PC-3 (cell line): ENCODE measurements around the gene NTM. TPM values are rescaled to one million over a fixed set of nuclear protein-coding genes. Genes with fewer than 3 reads are reported as not detected.

Source experiments
- ATAC-seq: fragments of 200-7000 bp; cut with Tn5 transposase; 2 replicates; pipeline ENCODE4 v1.9.1; 2020; ENCODE audit warnings: mild to moderate bottlenecking, moderate library complexity
- BruUV-seq: library from RNA; stranded (reverse); fragments of 400-500 nt; replicated peaks from 2 replicates; lab custom pipeline; 2021; lab: Mats Ljungman, UMichigan
- CTCF ChIA-PET: fragments of 300-600 bp; sonication (Branson Sonifier 250); formaldehyde crosslinking; loops from one replicate; lab custom pipeline; 2022; ENCODE audit warnings: antibody characterized with exemption; lab: Charles Lee
- POLR2A ChIA-PET: fragments of 300-600 bp; sonication (Branson Sonifier 250); formaldehyde crosslinking; loops from one replicate; lab custom pipeline; 2022; ENCODE audit warnings: antibody characterized with exemption; ENCODE audit not compliant: unreplicated experiment; lab: Charles Lee
- DNase-seq: peaks from one replicate; pipeline ENCODE4 v3.0.0-alpha.2; 2015
- H2AFZ ChIP-seq: fragments of 300-600 bp; sonication (generic); 2 replicates; pipeline ENCODE4 v1.6.0; 2016; ENCODE audit warnings: antibody characterized with exemption, low read length
- H3F3A ChIP-seq: fragments of 300-600 bp; sonication (generic); one replicate; pipeline ENCODE4 v1.6.0; 2017; ENCODE audit warnings: antibody characterized with exemption, low read length, control low read depth, mild to moderate bottlenecking; ENCODE audit not compliant: unreplicated experiment
- H3K27ac ChIP-seq: fragments of 300-600 bp; sonication (generic); 2 replicates; pipeline ENCODE4 v1.5.1; 2016; ENCODE audit warnings: mild to moderate bottlenecking, low read length
- H3K27me3 ChIP-seq: fragments of 300-600 bp; sonication (generic); 2 replicates; pipeline ENCODE4 v1.6.1; 2016; ENCODE audit warnings: low read length, mixed read lengths
- H3K36me3 ChIP-seq: fragments of 300-600 bp; sonication (generic); 2 replicates; pipeline ENCODE4 v1.6.1; 2016; ENCODE audit warnings: low read depth, mixed run types, low read length, mixed read lengths
- H3K4me1 ChIP-seq: fragments of 300-600 bp; sonication (generic); 2 replicates; pipeline ENCODE4 v1.5.1; 2016; ENCODE audit warnings: low read length; ENCODE audit not compliant: insufficient read depth
- H3K4me2 ChIP-seq: fragments of 300-600 bp; sonication (generic); 2 replicates; pipeline ENCODE4 v1.6.0; 2016; ENCODE audit warnings: low read length
- H3K4me3 ChIP-seq: fragments of 300-600 bp; sonication (generic); 2 replicates; pipeline ENCODE4 v1.5.1; 2016; ENCODE audit warnings: mild to moderate bottlenecking, low read length, mixed read lengths
- H3K79me2 ChIP-seq: fragments of 300-600 bp; sonication (generic); 2 replicates; pipeline ENCODE4 v1.6.1; 2017; ENCODE audit warnings: low read length, mixed read lengths
- H3K9ac ChIP-seq: fragments of 300-600 bp; sonication (generic); 2 replicates; pipeline ENCODE4 v1.6.0; 2016; ENCODE audit warnings: mild to moderate bottlenecking, low read length
- H3K9me2 ChIP-seq: fragments of 300-600 bp; sonication (generic); replicated peaks from 2 replicates; pipeline ENCODE4 v1.6.1; 2016; ENCODE audit warnings: mixed run types, low read length, mixed read lengths
- H3K9me3 ChIP-seq: fragments of 300-600 bp; sonication (generic); 2 replicates; pipeline ENCODE4 v1.6.1; 2016; ENCODE audit warnings: low read length, mixed read lengths
- H4K20me1 ChIP-seq: fragments of 300-600 bp; sonication (generic); 2 replicates; pipeline ENCODE4 v1.6.1; 2016; ENCODE audit warnings: low read length, mixed read lengths
- EZH2 ChIP-seq: fragments of 300-600 bp; sonication (generic); IDR thresholded peaks from one replicate; pipeline ENCODE4 v1.6.1; 2017; ENCODE audit warnings: antibody characterized with exemption, mild to moderate bottlenecking, low read length; ENCODE audit not compliant: unreplicated experiment
- EZH2phosphoT487 ChIP-seq: fragments of 300-600 bp; sonication (generic); IDR thresholded peaks from 2 replicates; pipeline ENCODE4 v1.6.1; 2018; ENCODE audit warnings: mild to moderate bottlenecking, antibody characterized with exemption, low read length, borderline replicate concordance
- intact Hi-C: fragments of 100-400 bp; cut with micrococcal nuclease; formaldehyde crosslinking; loops from 2 replicates; pipeline ENCODE4 v1.9.0; 2023
- total RNA-seq: library from RNA; depleted of rRNA; stranded (reverse); fragments of >200 nt; gene quantifications from 2 replicates; pipeline ENCODE4 v1.2.3, GENCODE V29; 2014
- TF ChIP-seq, protein P1 (sequence below): fragments of 300-600 bp; sonication (generic); conservative IDR thresholded peaks from 2 replicates; pipeline ENCODE4 v1.5.1; 2017; ENCODE audit warnings: antibody characterized with exemption, low read depth, mild to moderate bottlenecking, low read length

The NTM gene
- total RNA-seq, 1 experiment from 2014 or later: not detected

DNA sequence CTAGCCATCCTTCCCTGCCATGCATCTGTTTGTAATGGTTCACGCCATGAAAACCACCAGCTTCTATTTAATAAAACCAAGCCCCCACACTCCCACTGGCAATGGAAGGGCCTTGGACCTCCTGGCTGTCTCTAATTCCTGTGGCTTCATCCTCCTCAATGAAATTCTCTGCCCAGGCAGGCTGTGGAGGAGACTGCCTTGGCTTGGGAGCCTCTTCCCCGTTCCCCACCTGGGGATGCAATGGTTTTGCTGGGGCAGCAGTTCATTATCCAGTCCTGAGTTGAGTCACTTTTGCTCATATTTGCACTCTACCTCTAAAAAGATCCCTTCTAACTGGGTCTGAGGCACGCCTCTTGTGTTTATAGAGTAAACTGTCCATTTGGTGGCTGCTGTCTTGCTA lies 515.8 kb downstream of the NTM start:
- POLR2A ChIA-PET: no interaction called here
- peak overlapping the region; percentile 37 for H3K4me2 ChIP-seq
- H3K9ac ChIP-seq: 0 out of 2 replicates have a peak overlapping the region, but pooled peaks have one; percentile 40
- DNase-seq (peak; percentile 79), ATAC-seq (peak; percentile 48)
- CTCF ChIA-PET: no interaction called here
- H4K20me1 ChIP-seq: no peaks in the 10 kb centered on the region
- no peak overlapping the region for H3K4me3 ChIP-seq
- TF ChIP-seq, protein P1, sequence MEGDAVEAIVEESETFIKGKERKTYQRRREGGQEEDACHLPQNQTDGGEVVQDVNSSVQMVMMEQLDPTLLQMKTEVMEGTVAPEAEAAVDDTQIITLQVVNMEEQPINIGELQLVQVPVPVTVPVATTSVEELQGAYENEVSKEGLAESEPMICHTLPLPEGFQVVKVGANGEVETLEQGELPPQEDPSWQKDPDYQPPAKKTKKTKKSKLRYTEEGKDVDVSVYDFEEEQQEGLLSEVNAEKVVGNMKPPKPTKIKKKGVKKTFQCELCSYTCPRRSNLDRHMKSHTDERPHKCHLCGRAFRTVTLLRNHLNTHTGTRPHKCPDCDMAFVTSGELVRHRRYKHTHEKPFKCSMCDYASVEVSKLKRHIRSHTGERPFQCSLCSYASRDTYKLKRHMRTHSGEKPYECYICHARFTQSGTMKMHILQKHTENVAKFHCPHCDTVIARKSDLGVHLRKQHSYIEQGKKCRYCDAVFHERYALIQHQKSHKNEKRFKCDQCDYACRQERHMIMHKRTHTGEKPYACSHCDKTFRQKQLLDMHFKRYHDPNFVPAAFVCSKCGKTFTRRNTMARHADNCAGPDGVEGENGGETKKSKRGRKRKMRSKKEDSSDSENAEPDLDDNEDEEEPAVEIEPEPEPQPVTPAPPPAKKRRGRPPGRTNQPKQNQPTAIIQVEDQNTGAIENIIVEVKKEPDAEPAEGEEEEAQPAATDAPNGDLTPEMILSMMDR: no peak
- TF ChIP-seq EZH2: no peak
- TF ChIP-seq EZH2phosphoT487: no peak
- no peaks in the 10 kb centered on the region for H3K9me3 ChIP-seq
- H3K36me3 ChIP-seq: no peaks in the 10 kb centered on the region
- no TSS peak for BruUV-seq
- 0 out of 2 replicates have a peak overlapping the region, but pooled peaks have one; percentile 7 for H2AFZ ChIP-seq
- no peaks in the 10 kb centered on the region for H3K27me3 ChIP-seq
- intact Hi-C loops: no loop called here
- no peaks in the 10 kb centered on the region for H3K9me2 ChIP-seq
- no peaks in the 10 kb centered on the region for H3F3A ChIP-seq
- H3K27ac ChIP-seq: peak overlapping the region; percentile 87
- peaks cover 46% of the 10 kb centered on the region for H3K4me1 ChIP-seq
- no peaks in the 10 kb centered on the region for H3K79me2 ChIP-seq

DNA sequence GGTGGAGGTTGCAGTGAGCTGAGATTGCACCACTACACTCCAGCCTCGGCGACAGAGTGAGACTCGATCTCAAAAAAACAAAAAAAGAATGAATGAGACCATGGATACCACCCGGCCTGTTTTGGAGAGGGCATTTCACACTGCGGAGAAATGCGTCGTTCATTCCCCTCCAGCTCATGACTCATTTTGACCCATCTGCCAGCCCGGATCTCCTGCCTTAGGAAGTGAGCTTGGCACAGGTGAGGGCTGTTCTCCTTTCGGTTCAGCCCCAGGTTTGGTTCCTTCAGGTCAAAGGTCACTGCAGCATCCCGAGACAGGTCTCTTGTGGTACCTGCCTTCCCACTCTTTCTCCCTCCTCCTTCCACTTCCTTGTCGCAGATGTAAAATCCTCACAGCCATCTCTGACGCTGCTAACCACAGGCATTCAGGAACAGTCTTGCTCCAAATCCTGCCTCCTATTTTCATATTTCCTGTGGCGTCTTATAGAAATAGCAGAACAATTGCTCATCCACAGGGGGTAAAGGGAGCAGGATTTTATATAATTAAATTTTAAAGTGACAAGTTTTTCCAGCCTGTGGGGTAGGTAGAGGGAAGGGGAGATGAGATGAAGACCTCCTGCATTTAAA lies 517.9 kb downstream of the NTM start:
- TF ChIP-seq EZH2 (no peak), EZH2phosphoT487 (no peak)
- Histone ChIP-seq H3F3A (no peaks in the 10 kb centered on the region), H3K79me2 (no peaks in the 10 kb centered on the region), H3K9me2 (no peaks in the 10 kb centered on the region), H3K9ac (peak overlapping the region; percentile 64), H4K20me1 (no peaks in the 10 kb centered on the region), H3K36me3 (no peaks in the 10 kb centered on the region), H3K4me1 (peaks cover 46% of the 10 kb centered on the region), H3K9me3 (no peaks in the 10 kb centered on the region), H3K4me2 (peak overlapping the region; percentile 42), H3K27me3 (no peaks in the 10 kb centered on the region), H2AFZ (no peak overlapping the region), H3K27ac (peak overlapping the region; percentile 87), H3K4me3 (no peak overlapping the region)
- ChIA-PET CTCF (no interaction called here), POLR2A (interaction anchor here (0.9 kb wide), 1 partner anchor 36 kb away, joined by 4 read pairs; no protein-coding TSS in a partner anchor)
- ATAC-seq (peak; percentile 61), DNase-seq (peak; percentile 90)
- intact Hi-C loops: loop anchor here (2.0 kb wide), 2 partner anchors 36 to 176 kb away; no protein-coding TSS in a partner anchor
- BruUV-seq: no TSS peak

DNA sequence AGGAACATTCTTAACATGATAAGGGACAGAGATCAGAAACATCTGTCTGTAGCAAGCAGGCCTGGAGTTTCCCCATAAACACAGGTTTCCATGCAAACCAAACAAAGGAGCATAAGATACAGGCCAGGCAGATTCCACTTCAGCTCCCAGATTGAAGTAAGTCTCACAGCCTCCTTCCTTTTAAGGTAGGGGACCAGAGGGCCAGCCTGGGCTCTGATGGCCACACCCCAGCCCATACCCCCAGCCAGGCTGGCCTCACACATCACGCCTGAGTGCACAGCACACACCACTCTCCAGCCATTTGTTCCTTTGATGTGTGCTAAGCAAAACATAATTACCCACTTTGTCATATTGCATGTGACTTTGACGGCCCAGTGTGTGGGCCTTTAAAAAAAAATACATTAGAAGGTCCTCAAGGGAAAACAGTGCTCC lies 518.7 kb downstream of the NTM start:
- H3K4me1 ChIP-seq: peaks cover 46% of the 10 kb centered on the region
- POLR2A ChIA-PET: interaction anchor here (0.9 kb wide), 1 partner anchor 35 kb away, joined by 4 read pairs; no protein-coding TSS in a partner anchor
- peak overlapping the region; percentile 64 for H3K9ac ChIP-seq
- peak; percentile 66 for DNase-seq
- H3K9me3 ChIP-seq: no peaks in the 10 kb centered on the region
- 0 out of 2 replicates have a peak, but pooled peaks cover 6% of the 10 kb centered on the region for H3K79me2 ChIP-seq
- H3K9me2 ChIP-seq: no peaks in the 10 kb centered on the region
- TF ChIP-seq, protein P1: no peak
- no peak for TF ChIP-seq EZH2phosphoT487
- TF ChIP-seq EZH2: no peak
- no peaks in the 10 kb centered on the region for H3F3A ChIP-seq
- H3K27me3 ChIP-seq: no peaks in the 10 kb centered on the region
- no peak overlapping the region for H2AFZ ChIP-seq
- H3K4me2 ChIP-seq: peak overlapping the region; percentile 42
- peak; percentile 52 for ATAC-seq
- CTCF ChIA-PET: interaction anchor here (0.6 kb wide), 1 partner anchor 238 kb away, joined by 3 read pairs; no protein-coding TSS in a partner anchor
- no TSS peak for BruUV-seq
- peak overlapping the region; percentile 87 for H3K27ac ChIP-seq
- H4K20me1 ChIP-seq: no peaks in the 10 kb centered on the region
- no peak overlapping the region for H3K4me3 ChIP-seq
- H3K36me3 ChIP-seq: no peaks in the 10 kb centered on the region
- intact Hi-C loops: loop anchor here (2.0 kb wide), 2 partner anchors 36 to 176 kb away; no protein-coding TSS in a partner anchor
